MM.1S (cell line): ENCODE data around the gene KDM4C.

ENCODE experiments used
- DNase-seq: peaks from one replicate; pipeline ENCODE4 v3.0.0-alpha.2; 2015
- H2AFZ ChIP-seq: fragments of 300-600 bp; sonication (generic); 2 replicates; pipeline ENCODE4 v1.6.0; 2016; ENCODE audit warnings: antibody characterized with exemption, low read length
- H3F3A ChIP-seq: fragments of 300-600 bp; sonication (generic); 2 replicates; pipeline ENCODE4 v1.6.1; 2016; ENCODE audit warnings: mild to moderate bottlenecking, antibody characterized with exemption, low read length, moderate library complexity, mixed read lengths; ENCODE audit not compliant: insufficient read depth
- H3K27ac ChIP-seq: fragments of 300-600 bp; sonication (generic); 2 replicates; pipeline ENCODE4 v1.5.1; 2016; ENCODE audit warnings: mild to moderate bottlenecking, low read length
- H3K27me3 ChIP-seq: fragments of 300-600 bp; sonication (generic); replicated peaks from 2 replicates; pipeline ENCODE4 v1.6.0; 2016; ENCODE audit warnings: low read length; ENCODE audit not compliant: insufficient read depth
- H3K36me3 ChIP-seq: fragments of 300-600 bp; sonication (generic); replicated peaks from 2 replicates; pipeline ENCODE4 v1.6.1; 2016; ENCODE audit warnings: mild to moderate bottlenecking, low read length, mixed read lengths; ENCODE audit not compliant: insufficient read depth
- H3K4me1 ChIP-seq: fragments of 300-600 bp; sonication (generic); 2 replicates; pipeline ENCODE4 v1.6.1; 2016; ENCODE audit warnings: low read length, mixed read lengths
- H3K4me2 ChIP-seq: fragments of 300-600 bp; sonication (generic); 2 replicates; pipeline ENCODE4 v1.6.0; 2016; ENCODE audit warnings: low read depth, low read length
- H3K4me3 ChIP-seq: fragments of 300-600 bp; sonication (generic); 2 replicates; pipeline ENCODE4 v1.5.1; 2016; ENCODE audit warnings: low read length, mixed read lengths
- H3K79me2 ChIP-seq: fragments of 300-600 bp; sonication (generic); 2 replicates; pipeline ENCODE4 v1.6.1; 2016; ENCODE audit warnings: mixed run types, low read length, mixed read lengths
- H3K9ac ChIP-seq: fragments of 300-600 bp; sonication (generic); 2 replicates; pipeline ENCODE4 v1.6.1; 2016; ENCODE audit warnings: low read length, mixed read lengths
- H3K9me2 ChIP-seq: fragments of 300-600 bp; sonication (generic); replicated peaks from 2 replicates; pipeline ENCODE4 v1.6.1; 2016; ENCODE audit warnings: mild to moderate bottlenecking, low read length, mixed read lengths; ENCODE audit not compliant: insufficient read depth
- H3K9me3 ChIP-seq: fragments of 300-600 bp; sonication (generic); replicated peaks from 2 replicates; pipeline ENCODE4 v1.6.1; 2016; ENCODE audit warnings: mild to moderate bottlenecking, low read length, mixed read lengths; ENCODE audit not compliant: insufficient read depth
- H4K20me1 ChIP-seq: fragments of 300-600 bp; sonication (generic); 2 replicates; pipeline ENCODE4 v1.6.1; 2016; ENCODE audit warnings: mild to moderate bottlenecking, low read length, moderate library complexity, mixed read lengths; ENCODE audit not compliant: insufficient read depth
- EZH2 ChIP-seq: fragments of 300-600 bp; sonication (generic); optimal IDR thresholded peaks from 2 replicates; pipeline ENCODE3; 2017; ENCODE audit warnings: low read depth, mild to moderate bottlenecking, antibody characterized with exemption, low read length, mixed read lengths
- EZH2phosphoT487 ChIP-seq: fragments of 300-600 bp; sonication (generic); IDR thresholded peaks from 2 replicates; pipeline ENCODE4 v1.6.1; 2018; ENCODE audit warnings: antibody characterized with exemption, low read length
- TF ChIP-seq, protein P1 (sequence below): fragments of 300-600 bp; sonication (generic); IDR thresholded peaks from 2 replicates; pipeline ENCODE4 v1.5.1; 2016; ENCODE audit warnings: antibody characterized with exemption, low read length, mixed read lengths

The KDM4C gene

DNA sequence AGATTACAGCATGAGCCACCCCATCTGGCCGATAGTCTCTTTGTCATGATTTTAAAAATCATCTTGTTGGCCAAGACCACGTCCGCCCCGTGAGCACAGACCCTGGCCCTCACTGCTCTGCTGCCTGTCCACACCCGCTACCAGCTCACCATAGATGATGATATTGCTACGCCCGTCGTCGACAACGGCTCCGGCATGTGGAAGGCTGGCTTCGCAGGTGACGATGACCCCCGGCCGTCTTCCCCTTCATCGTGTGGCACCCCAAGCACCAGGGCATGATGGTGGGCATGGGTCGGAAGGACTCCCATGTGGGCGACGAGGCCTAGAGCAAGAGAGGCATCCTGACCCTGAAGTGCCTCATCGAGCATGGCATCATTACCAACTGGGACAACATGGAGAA lies 76.5 kb downstream of the KDM4C start:
- H4K20me1 ChIP-seq, result no peaks in the 10 kb centered on the region
- H2AFZ ChIP-seq, result no peak overlapping the region
- H3K4me3 ChIP-seq, result no peak overlapping the region
- no peak for DNase-seq
- H3K27me3 ChIP-seq, result no peaks in the 10 kb centered on the region
- no peak overlapping the region for H3K9ac ChIP-seq
- H3K9me2 ChIP-seq, result no peaks in the 10 kb centered on the region
- H3K4me1 ChIP-seq, result no peaks in the 10 kb centered on the region
- H3K9me3 ChIP-seq, result no peaks in the 10 kb centered on the region
- no peak for TF ChIP-seq EZH2
- TF ChIP-seq, protein P1, sequence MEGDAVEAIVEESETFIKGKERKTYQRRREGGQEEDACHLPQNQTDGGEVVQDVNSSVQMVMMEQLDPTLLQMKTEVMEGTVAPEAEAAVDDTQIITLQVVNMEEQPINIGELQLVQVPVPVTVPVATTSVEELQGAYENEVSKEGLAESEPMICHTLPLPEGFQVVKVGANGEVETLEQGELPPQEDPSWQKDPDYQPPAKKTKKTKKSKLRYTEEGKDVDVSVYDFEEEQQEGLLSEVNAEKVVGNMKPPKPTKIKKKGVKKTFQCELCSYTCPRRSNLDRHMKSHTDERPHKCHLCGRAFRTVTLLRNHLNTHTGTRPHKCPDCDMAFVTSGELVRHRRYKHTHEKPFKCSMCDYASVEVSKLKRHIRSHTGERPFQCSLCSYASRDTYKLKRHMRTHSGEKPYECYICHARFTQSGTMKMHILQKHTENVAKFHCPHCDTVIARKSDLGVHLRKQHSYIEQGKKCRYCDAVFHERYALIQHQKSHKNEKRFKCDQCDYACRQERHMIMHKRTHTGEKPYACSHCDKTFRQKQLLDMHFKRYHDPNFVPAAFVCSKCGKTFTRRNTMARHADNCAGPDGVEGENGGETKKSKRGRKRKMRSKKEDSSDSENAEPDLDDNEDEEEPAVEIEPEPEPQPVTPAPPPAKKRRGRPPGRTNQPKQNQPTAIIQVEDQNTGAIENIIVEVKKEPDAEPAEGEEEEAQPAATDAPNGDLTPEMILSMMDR, result no peak
- TF ChIP-seq EZH2phosphoT487, result no peak
- no peak overlapping the region for H3K27ac ChIP-seq
- H3K36me3 ChIP-seq, result no peaks in the 10 kb centered on the region
- H3F3A ChIP-seq, result no peaks in the 10 kb centered on the region
- H3K4me2 ChIP-seq, result no peak overlapping the region
- H3K79me2 ChIP-seq, result no peaks in the 10 kb centered on the region

DNA sequence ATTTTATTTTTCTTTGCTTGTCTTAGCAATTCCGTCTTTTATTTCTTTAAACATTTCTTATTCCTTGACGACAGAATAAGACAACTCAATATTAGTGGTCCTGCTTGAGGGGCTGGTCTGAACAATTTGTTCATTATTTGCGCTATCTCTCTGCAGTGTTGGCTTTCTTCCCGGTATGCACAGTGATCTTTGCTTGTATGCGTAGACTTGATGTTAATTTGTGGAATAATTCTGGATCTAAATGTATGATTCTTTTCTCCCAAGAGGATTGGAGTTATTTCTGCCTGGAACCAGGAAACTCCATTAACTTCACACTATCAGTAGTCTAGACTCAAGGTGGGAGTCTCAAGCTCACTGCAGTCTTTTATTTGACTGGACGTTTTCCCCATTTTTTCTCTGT lies 80.4 kb downstream of the KDM4C start:
- H3K4me1 ChIP-seq, result no peaks in the 10 kb centered on the region
- no peak overlapping the region for H3K4me2 ChIP-seq
- no peak overlapping the region for H3K4me3 ChIP-seq
- H3K36me3 ChIP-seq, result no peaks in the 10 kb centered on the region
- no peaks in the 10 kb centered on the region for H3K79me2 ChIP-seq
- no peak overlapping the region for H2AFZ ChIP-seq
- no peak overlapping the region for H3K27ac ChIP-seq
- H3K9me2 ChIP-seq, result no peaks in the 10 kb centered on the region
- no peaks in the 10 kb centered on the region for H3F3A ChIP-seq
- TF ChIP-seq, protein P1, result no peak
- TF ChIP-seq EZH2phosphoT487 (no peak), EZH2 (no peak)
- no peaks in the 10 kb centered on the region for H3K27me3 ChIP-seq
- no peaks in the 10 kb centered on the region for H4K20me1 ChIP-seq
- H3K9me3 ChIP-seq, result no peaks in the 10 kb centered on the region
- H3K9ac ChIP-seq, result no peak overlapping the region
- DNase-seq, result no peak

DNA sequence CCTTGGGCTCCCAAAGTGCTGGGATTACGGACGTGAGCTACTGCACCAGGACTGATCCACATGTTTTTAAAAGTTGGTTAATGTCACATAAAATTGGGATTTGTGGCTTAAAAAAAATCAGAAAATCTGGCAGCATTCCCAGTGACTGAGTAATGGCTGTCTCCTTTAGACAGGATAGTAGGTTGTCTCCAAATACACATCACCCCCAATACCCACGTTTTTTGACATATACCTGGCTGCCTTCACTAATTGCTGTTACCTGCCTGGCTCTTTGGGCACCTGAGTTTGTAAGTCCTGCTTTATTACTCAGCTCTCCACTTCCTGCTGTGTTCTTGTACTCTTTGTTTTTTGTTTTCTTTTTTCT lies 84.8 kb downstream of the KDM4C start:
- no peak overlapping the region for H3K4me3 ChIP-seq

More for the DNA sequence above, 84.8 kb downstream of the KDM4C start:
- H3K27ac ChIP-seq, result no peak overlapping the region
- no peak for TF ChIP-seq EZH2
- TF ChIP-seq EZH2phosphoT487, result no peak
- TF ChIP-seq, protein P1, result no peak
- H3K36me3 ChIP-seq, result no peaks in the 10 kb centered on the region; the same call in 1 of the 2 replicates
- no peak overlapping the region for H3K4me2 ChIP-seq
- H3K9me2 ChIP-seq, result no peaks in the 10 kb centered on the region
- no peaks in the 10 kb centered on the region for H3K4me1 ChIP-seq
- no peaks in the 10 kb centered on the region for H3F3A ChIP-seq
- no peak for DNase-seq
- H3K9ac ChIP-seq, result no peak overlapping the region
- no peak overlapping the region for H2AFZ ChIP-seq
- no peaks in the 10 kb centered on the region for H3K27me3 ChIP-seq
- H3K9me3 ChIP-seq, result no peaks in the 10 kb centered on the region
- H4K20me1 ChIP-seq, result no peaks in the 10 kb centered on the region
- no peaks in the 10 kb centered on the region for H3K79me2 ChIP-seq
